Smooth muscle cell (in vitro differentiated cells): ENCODE data around the gene KRT5. TPM values are rescaled to one million over a fixed set of nuclear protein-coding genes. Genes with fewer than 3 reads are reported as not detected.

Experiments used
- DNase-seq: peaks from one replicate; lab custom pipeline; 2025; ENCODE audit not compliant: unreplicated experiment; lab: John Stamatoyannopoulos, UW
- H2AFZ ChIP-seq: fragments of 200-600 bp; sonication (generic); 2 replicates; pipeline ENCODE4 v1.6.0; 2016; ENCODE audit warnings: antibody characterized with exemption, low read depth, mild to moderate bottlenecking
- H3F3A ChIP-seq: fragments of 200-600 bp; sonication (generic); 2 replicates; pipeline ENCODE4 v1.6.0; 2017; ENCODE audit warnings: antibody characterized with exemption, low read depth
- H3K27ac ChIP-seq: fragments of 200-600 bp; sonication (generic); 2 replicates; pipeline ENCODE4 v1.5.1; 2016; ENCODE audit warnings: low read depth, mild to moderate bottlenecking
- H3K27me3 ChIP-seq: fragments of 200-600 bp; sonication (generic); 2 replicates; pipeline ENCODE4 v1.6.1; 2016; ENCODE audit warnings: low read depth, mild to moderate bottlenecking
- H3K36me3 ChIP-seq: fragments of 200-600 bp; sonication (generic); 2 replicates; pipeline ENCODE4 v1.5.1; 2016; ENCODE audit warnings: low read depth
- H3K4me1 ChIP-seq: fragments of 200-600 bp; sonication (generic); 2 replicates; pipeline ENCODE4 v1.5.1; 2016; ENCODE audit warnings: low read depth
- H3K4me2 ChIP-seq: fragments of 200-600 bp; sonication (generic); 2 replicates; pipeline ENCODE4 v1.6.0; 2016; ENCODE audit warnings: mild to moderate bottlenecking
- H3K4me3 ChIP-seq: fragments of 200-600 bp; sonication (generic); 2 replicates; pipeline ENCODE4 v1.5.1; 2016; ENCODE audit warnings: mild to moderate bottlenecking
- H3K79me2 ChIP-seq: fragments of 200-600 bp; sonication (generic); 2 replicates; pipeline ENCODE4 v1.6.0; 2016; ENCODE audit warnings: low read depth, mild to moderate bottlenecking
- H3K9ac ChIP-seq: fragments of 200-600 bp; sonication (generic); 2 replicates; pipeline ENCODE4 v1.6.0; 2016; ENCODE audit warnings: low read depth
- H3K9me3 ChIP-seq: fragments of 200-600 bp; sonication (generic); replicated peaks from 2 replicates; pipeline ENCODE4 v1.5.1; 2016; ENCODE audit warnings: low read depth
- H4K20me1 ChIP-seq: fragments of 200-600 bp; sonication (generic); 2 replicates; pipeline ENCODE4 v1.6.0; 2016; ENCODE audit warnings: low read depth
- CTCF ChIP-seq: fragments of 200-600 bp; sonication (generic); IDR thresholded peaks from 2 replicates; pipeline ENCODE4 v1.5.1; 2017; ENCODE audit warnings: borderline replicate concordance, mild to moderate bottlenecking, antibody characterized with exemption; ENCODE audit not compliant: insufficient read depth, poor library complexity, severe bottlenecking
- WGBS: methylation state at CpG from one replicate; pipeline ENCODE4 v1.1.7; 2016; ENCODE audit warnings: low lambda C conversion rate; 5-methylcytosine and 5-hydroxymethylcytosine counted together
- polyA plus RNA-seq: library from polyadenylated mRNA; unstranded; fragments of >200 nt; fragmentation: Nextera tagmentation; extraction: Ambion mirVana; gene quantifications from 2 replicates; pipeline ENCODE4 v1.2.1, GENCODE V29; 2016
- total RNA-seq: library from RNA; depleted of rRNA; stranded (reverse); fragments of >200 nt; gene quantifications from 2 replicates; pipeline ENCODE4 v1.2.3, GENCODE V29; 2014

The KRT5 gene
- total and polyA plus RNA-seq, 2 experiments from 2014 or later: 67.2 to 209 TPM

GRCh38 chr12:52464897-52465296, 55.3 kb downstream of the KRT5 start:
- Histone ChIP-seq H3K27ac (no peak overlapping the region), H3K4me2 (no peak overlapping the region), H3K4me1 (no peaks in the 10 kb centered on the region), H3K4me3 (no peak overlapping the region), H3K79me2 (no peaks in the 10 kb centered on the region), H2AFZ (no peak overlapping the region), H3K9me3 (no peaks in the 10 kb centered on the region), H3K9ac (no peak overlapping the region), H3K36me3 (no peaks in the 10 kb centered on the region), H3K27me3 (peaks cover under 1% of the 10 kb centered on the region), H4K20me1 (no peaks in the 10 kb centered on the region), H3F3A (no peaks in the 10 kb centered on the region)
- no peak for DNase-seq
- TF ChIP-seq CTCF: no peak
- WGBS: 24% methylated on average over 2 of the region's 2 CpGs

Other genes starting within 250 kb of the KRT5 start
- gene KRT86, start 245.7 kb downstream of the KRT5 start, total RNA-seq: not detected in 2 replicates
- not detected in 2 replicates for gene KRT86, start 245.7 kb downstream of the KRT5 start, polyA plus RNA-seq
- gene KRT81, start 228.9 kb downstream of the KRT5 start, total RNA-seq: 0.18 and 1.4 TPM in 2 replicates
- 0.49 and 1.7 TPM in 2 replicates for gene KRT81, start 228.9 kb downstream of the KRT5 start, polyA plus RNA-seq
- gene KRT83, start 199.0 kb downstream of the KRT5 start, total RNA-seq: not detected in 2 replicates
- not detected in 2 replicates for gene KRT83, start 199.0 kb downstream of the KRT5 start, polyA plus RNA-seq
- not detected in 2 replicates for gene KRT85, start 152.9 kb downstream of the KRT5 start, total RNA-seq
- not detected in 2 replicates for gene KRT85, start 152.9 kb downstream of the KRT5 start, polyA plus RNA-seq
- 5.6 and 8.0 TPM in 2 replicates for gene KRT84, start 134.7 kb downstream of the KRT5 start, total RNA-seq
- 0.09 and 2.1 TPM in 2 replicates for gene KRT84, start 134.7 kb downstream of the KRT5 start, polyA plus RNA-seq
- not detected in 2 replicates for gene KRT82, start 114.1 kb downstream of the KRT5 start, total RNA-seq
- 0.23 TPM in 1 of 2 replicates, not detected in the other for gene KRT82, start 114.1 kb downstream of the KRT5 start, polyA plus RNA-seq
- gene KRT75, start 86.0 kb downstream of the KRT5 start, total RNA-seq: 0.94 and 1.9 TPM in 2 replicates
- 0.37 TPM in 1 of 2 replicates, not detected in the other for gene KRT75, start 86.0 kb downstream of the KRT5 start, polyA plus RNA-seq
- 279 and 336 TPM in 2 replicates for gene KRT6B, start 68.2 kb downstream of the KRT5 start, total RNA-seq
- 248 and 250 TPM in 2 replicates for gene KRT6B, start 68.2 kb downstream of the KRT5 start, polyA plus RNA-seq
- gene KRT6C, start 46.6 kb downstream of the KRT5 start, total RNA-seq: 30.2 and 32.6 TPM in 2 replicates
- gene KRT6C, start 46.6 kb downstream of the KRT5 start, polyA plus RNA-seq: 22.0 and 26.5 TPM in 2 replicates
- 985 and 1,128 TPM in 2 replicates for gene KRT6A, start 27.1 kb downstream of the KRT5 start, total RNA-seq
- 460 and 992 TPM in 2 replicates for gene KRT6A, start 27.1 kb downstream of the KRT5 start, polyA plus RNA-seq
- gene KRT71, start 32.8 kb upstream of the KRT5 start, total RNA-seq: not detected in 2 replicates
- not detected in 2 replicates for gene KRT71, start 32.8 kb upstream of the KRT5 start, polyA plus RNA-seq
- 0.22 TPM in 1 of 2 replicates, not detected in the other for gene KRT74, start 53.4 kb upstream of the KRT5 start, total RNA-seq
- not detected in 2 replicates for gene KRT74, start 53.4 kb upstream of the KRT5 start, polyA plus RNA-seq
- gene KRT72, start 81.1 kb upstream of the KRT5 start, total RNA-seq: not detected in 2 replicates
- not detected in 2 replicates for gene KRT72, start 81.1 kb upstream of the KRT5 start, polyA plus RNA-seq
- gene KRT73, start 98.2 kb upstream of the KRT5 start, total RNA-seq: not detected in 2 replicates
- not detected in 2 replicates for gene KRT73, start 98.2 kb upstream of the KRT5 start, polyA plus RNA-seq
- gene KRT2, start 131.8 kb upstream of the KRT5 start, total RNA-seq: not detected in 2 replicates
- not detected in 2 replicates for gene KRT2, start 131.8 kb upstream of the KRT5 start, polyA plus RNA-seq
- 11.1 and 13.5 TPM in 2 replicates for gene KRT1, start 160.0 kb upstream of the KRT5 start, total RNA-seq
- gene KRT1, start 160.0 kb upstream of the KRT5 start, polyA plus RNA-seq: 3.1 and 5.6 TPM in 2 replicates
- gene KRT77, start 183.1 kb upstream of the KRT5 start, total RNA-seq: 3.8 TPM in 1 of 2 replicates, not detected in the other
- not detected in 2 replicates for gene KRT77, start 183.1 kb upstream of the KRT5 start, polyA plus RNA-seq